AG04450 (cell line): ENCODE results near the gene WDR81. TPM values are rescaled to one million over a fixed set of nuclear protein-coding genes. Genes with fewer than 3 reads are reported as not detected.
"Not testable (repeated sequence)": the region's sequence is repeated elsewhere in the genome, so short reads cannot be mapped to it uniquely, and the experiment has no call there.

Experiments used
- CTCF ChIA-PET: fragments of 300-600, 350-600 bp; formaldehyde crosslinking; extraction: SDS; loops from one replicate; lab custom pipeline; 2022; ENCODE audit warnings: antibody characterized with exemption, inconsistent platforms; lab: Charles Lee
- POLR2A ChIA-PET: fragments of 350-600 bp; formaldehyde crosslinking; extraction: SDS; loops from one replicate; lab custom pipeline; 2021; ENCODE audit warnings: antibody characterized with exemption, inconsistent platforms; lab: Yijun Ruan, JAX
- DNase-seq: peaks from one replicate; pipeline ENCODE4 v3.0.0-alpha.2; 2011; ENCODE audit warnings: low read depth, low spot score
- H3K27ac ChIP-seq: one replicate; pipeline ENCODE4 v1.5.1; 2012; ENCODE audit warnings: low read depth, low read length, control low read depth
- H3K27me3 ChIP-seq: one replicate; pipeline ENCODE4 v1.6.0; 2012; ENCODE audit warnings: low read length; ENCODE audit not compliant: control insufficient read depth, insufficient read depth
- H3K4me3 ChIP-seq: 2 replicates; pipeline ENCODE4 v1.5.1; 2011; ENCODE audit warnings: mild to moderate bottlenecking, low read depth, low read length, control low read depth
- H3K9me3 ChIP-seq: 2 replicates; pipeline ENCODE4 v1.5.1; 2012; ENCODE audit warnings: low read length; ENCODE audit not compliant: control insufficient read depth, insufficient read depth
- polyA plus RNA-seq: library from polyadenylated mRNA; depleted of rRNA; stranded (reverse); fragments of >200 nt; gene quantifications from 2 replicates; pipeline ENCODE4 v1.2.3, GENCODE V29; 2011
- TF ChIP-seq, protein P1 (sequence below): IDR thresholded peaks from 2 replicates; pipeline ENCODE4 v1.5.1; 2011; ENCODE audit warnings: low read depth, low read length, control low read depth, inconsistent platforms

The WDR81 gene
- polyA plus RNA-seq, 1 experiment, result 2.9 TPM

DNA sequence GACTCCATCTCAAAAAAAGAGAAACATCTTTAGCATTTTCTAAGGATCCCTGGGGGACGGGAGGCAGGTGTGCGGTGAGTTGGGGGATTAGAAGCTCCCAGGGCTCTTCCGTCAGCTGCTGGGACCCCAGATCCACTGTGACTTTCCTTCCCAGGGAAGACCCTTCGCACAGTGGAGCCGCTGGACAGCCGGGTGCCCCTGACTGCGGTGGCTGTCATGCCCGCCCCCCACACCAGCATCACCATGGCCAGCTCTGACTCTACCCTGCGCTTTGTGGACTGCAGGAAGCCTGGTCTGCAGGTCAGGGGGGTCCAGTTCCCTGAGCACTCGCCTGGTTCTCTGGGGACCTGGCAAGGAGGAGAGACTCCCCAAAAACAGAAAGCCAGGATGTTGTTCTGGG, 10.9 kb downstream of the WDR81 start:
- H3K9me3 ChIP-seq, result peaks cover 11% of the 10 kb centered on the region; the same call in 1 of the 2 replicates
- ChIA-PET POLR2A (no interaction called here), CTCF (interaction anchor here (2.0 kb wide), 1 partner anchor 16 kb away, joined by 6 read pairs; no protein-coding TSS in a partner anchor)
- TF ChIP-seq, protein P1, sequence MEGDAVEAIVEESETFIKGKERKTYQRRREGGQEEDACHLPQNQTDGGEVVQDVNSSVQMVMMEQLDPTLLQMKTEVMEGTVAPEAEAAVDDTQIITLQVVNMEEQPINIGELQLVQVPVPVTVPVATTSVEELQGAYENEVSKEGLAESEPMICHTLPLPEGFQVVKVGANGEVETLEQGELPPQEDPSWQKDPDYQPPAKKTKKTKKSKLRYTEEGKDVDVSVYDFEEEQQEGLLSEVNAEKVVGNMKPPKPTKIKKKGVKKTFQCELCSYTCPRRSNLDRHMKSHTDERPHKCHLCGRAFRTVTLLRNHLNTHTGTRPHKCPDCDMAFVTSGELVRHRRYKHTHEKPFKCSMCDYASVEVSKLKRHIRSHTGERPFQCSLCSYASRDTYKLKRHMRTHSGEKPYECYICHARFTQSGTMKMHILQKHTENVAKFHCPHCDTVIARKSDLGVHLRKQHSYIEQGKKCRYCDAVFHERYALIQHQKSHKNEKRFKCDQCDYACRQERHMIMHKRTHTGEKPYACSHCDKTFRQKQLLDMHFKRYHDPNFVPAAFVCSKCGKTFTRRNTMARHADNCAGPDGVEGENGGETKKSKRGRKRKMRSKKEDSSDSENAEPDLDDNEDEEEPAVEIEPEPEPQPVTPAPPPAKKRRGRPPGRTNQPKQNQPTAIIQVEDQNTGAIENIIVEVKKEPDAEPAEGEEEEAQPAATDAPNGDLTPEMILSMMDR, result no peak
- no peaks in the 10 kb centered on the region for H3K27me3 ChIP-seq
- H3K4me3 ChIP-seq, result no peak overlapping the region
- H3K27ac ChIP-seq, result no peak overlapping the region
- DNase-seq, result no peak

DNA sequence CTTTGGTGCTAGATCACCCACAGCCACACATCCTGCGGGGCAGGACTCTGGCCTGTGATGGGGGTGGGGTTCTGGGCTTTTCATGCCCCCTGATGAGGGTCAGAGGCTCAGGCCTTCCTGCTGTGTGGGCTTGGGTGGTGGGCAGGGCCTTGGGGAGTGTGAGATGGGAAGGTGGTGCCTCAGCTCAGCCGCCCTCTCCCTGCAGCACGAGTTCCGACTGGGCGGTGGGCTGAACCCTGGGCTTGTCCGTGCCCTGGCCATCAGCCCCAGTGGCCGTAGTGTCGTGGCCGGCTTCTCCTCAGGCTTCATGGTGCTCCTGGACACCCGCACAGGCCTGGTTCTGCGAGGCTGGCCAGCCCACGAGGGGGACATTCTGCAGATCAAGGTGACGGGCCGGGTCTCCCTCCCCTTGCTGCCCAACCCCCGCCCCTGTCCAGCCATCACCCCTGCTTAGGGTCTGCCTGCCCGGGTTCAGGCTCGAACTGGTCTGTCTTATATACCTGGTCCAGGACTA, 11.4 kb downstream of the WDR81 start:
- DNase-seq, result no peak
- H3K27ac ChIP-seq, result no peak overlapping the region
- H3K4me3 ChIP-seq, result no peak overlapping the region
- CTCF ChIA-PET, result interaction anchor here (2.0 kb wide), 1 partner anchor 16 kb away, joined by 6 read pairs; no protein-coding TSS in a partner anchor
- peaks cover 11% of the 10 kb centered on the region; the same call in 1 of the 2 replicates for H3K9me3 ChIP-seq
- POLR2A ChIA-PET, result interaction anchor here (1.2 kb wide), 1 partner anchor 26 kb away, joined by 3 read pairs; the partner anchor contains the start of gene SERPINF1
- TF ChIP-seq, protein P1, result no peak
- H3K27me3 ChIP-seq, result no peaks in the 10 kb centered on the region

DNA sequence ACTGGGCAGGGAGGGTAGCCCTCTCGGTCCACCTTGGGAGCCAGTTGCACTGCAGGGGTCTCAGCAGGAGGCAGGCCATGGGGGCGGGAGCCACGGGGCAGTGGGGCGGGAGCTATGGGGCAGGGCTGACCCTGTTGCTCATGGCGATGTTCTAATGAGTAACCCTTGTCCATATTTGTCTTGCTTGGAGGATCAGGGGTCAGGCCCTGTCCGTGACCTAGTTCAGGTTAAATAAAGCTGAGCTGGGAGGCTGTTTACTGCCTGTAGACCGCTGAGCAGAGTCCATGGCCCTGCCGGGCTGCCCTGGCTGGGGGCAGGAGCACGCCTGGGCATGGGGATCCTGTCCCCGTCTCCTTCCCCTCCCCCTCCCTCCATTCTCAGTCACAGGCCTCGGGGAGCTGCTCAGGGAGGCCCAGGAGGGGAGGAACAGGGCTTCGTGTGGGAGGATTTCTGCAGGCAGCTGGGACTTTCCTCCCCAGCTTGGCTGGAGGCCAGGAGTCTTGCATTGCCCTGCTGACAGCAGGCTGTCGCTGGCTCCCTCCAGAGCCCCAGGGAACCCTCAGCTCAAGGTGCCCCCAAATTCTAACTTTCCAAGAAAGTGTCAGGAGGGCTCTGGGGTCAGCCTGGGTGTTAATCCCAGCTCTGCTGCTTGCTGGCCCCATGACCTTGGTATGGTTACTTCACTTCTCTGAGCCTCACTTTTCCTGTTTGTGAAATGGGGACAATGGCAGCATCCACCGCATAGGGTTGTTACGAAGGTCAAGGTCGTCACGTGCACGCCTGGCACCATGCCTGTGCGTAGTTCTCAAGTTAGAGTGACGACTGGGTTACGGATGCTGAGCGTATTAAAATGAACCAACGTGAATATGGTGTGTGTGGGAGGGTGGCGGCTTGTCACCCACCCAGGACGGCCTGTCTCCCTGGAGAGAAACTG, 12.1 kb downstream of the WDR81 start:
- DNase-seq, result peak; percentile 32
- CTCF ChIA-PET, result interaction anchor here (2.0 kb wide), 1 partner anchor 17 kb away, joined by 6 read pairs; no protein-coding TSS in a partner anchor
- H3K27ac ChIP-seq, result no peak overlapping the region

DNA sequence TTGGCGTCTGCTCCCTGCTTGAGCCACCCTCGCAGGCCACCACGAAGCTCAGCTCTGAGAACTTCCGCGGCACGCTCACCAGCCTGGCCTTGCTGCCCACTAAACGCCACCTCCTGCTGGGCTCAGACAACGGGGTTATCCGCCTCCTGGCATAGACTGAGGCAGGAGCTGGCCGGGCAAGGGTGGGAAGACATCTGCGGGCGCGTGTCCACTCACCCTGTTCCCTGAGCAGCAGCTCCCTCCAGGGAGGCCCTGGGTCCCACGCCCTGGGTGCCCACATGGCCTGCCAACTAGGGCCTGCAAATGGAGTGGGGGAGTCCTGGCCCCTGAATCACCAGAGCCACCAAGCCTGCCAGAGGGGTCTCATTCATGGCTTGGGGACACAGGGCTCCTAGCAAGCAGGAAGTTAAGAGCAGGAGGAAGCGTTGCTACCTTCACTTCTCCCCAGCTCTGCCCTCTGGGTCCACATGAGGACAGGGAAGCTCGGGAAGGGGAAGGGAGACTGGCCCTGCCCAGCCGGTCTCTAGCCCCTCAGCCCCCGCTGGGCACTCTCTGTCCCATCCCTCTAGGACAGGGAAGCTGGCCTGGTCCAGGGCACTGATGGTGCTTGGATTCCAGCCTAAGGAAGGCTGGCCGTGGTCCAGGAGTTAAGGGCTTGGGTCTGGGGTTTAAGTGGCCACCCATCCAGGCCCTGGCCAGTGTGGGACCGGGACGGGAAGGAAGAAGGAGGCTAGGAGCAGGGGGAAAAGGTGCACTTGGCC, 13.2 kb downstream of the WDR81 start:
- Histone ChIP-seq H3K27me3 (no peaks in the 10 kb centered on the region), H3K9me3 (peaks cover 11% of the 10 kb centered on the region; the same call in 1 of the 2 replicates), H3K4me3 (no peak overlapping the region), H3K27ac (no peak overlapping the region)
- POLR2A ChIA-PET, result interaction anchor here (0.6 to 1.3 kb wide), 2 partner anchors 21 to 32 kb away, joined by 6 to 7 read pairs; no protein-coding TSS in a partner anchor
- TF ChIP-seq, protein P1, result no peak
- no peak for DNase-seq
- CTCF ChIA-PET, result no interaction called here

More for the DNA sequence above, 12.1 kb downstream of the WDR81 start:
- peaks cover 11% of the 10 kb centered on the region; the same call in 1 of the 2 replicates for H3K9me3 ChIP-seq
- H3K27me3 ChIP-seq, result no peaks in the 10 kb centered on the region
- POLR2A ChIA-PET, result interaction anchor here (0.6 to 1.3 kb wide), 3 partner anchors 20 to 33 kb away, joined by 3 to 7 read pairs (median 6); partner anchors contain the start of gene SERPINF1
- TF ChIP-seq, protein P1, result no peak
- no peak overlapping the region for H3K4me3 ChIP-seq

DNA sequence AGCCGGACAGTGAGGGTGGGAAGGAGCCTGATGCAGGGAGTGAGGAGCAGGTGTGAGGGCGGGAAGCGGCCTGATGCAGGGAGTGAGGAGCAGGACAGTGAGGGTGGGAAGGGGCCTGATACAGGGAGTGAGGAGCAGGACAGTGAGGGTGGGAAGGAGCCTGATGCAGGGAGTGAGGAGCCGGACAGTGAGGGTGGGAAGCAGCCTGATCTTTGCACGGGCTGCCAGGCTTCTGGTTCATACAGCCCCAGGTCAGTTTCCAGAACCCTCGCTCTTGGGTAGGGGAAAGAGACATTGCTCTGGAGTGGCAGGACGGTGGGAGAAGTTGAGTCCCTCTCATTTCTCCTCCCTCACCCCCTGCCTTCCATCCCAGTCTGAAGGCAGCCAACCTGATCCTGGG, 17.4 kb downstream of the WDR81 start:
- CTCF ChIA-PET, H3K4me3 ChIP-seq, H3K27me3 ChIP-seq, H3K27ac ChIP-seq, DNase-seq, POLR2A ChIA-PET: not testable (repeated sequence)
- peaks cover 14% of the 10 kb centered on the region; the same call in 1 of the 2 replicates for H3K9me3 ChIP-seq
